ENCODE data around the gene BTBD7.

BTBD7 gene

DNA sequence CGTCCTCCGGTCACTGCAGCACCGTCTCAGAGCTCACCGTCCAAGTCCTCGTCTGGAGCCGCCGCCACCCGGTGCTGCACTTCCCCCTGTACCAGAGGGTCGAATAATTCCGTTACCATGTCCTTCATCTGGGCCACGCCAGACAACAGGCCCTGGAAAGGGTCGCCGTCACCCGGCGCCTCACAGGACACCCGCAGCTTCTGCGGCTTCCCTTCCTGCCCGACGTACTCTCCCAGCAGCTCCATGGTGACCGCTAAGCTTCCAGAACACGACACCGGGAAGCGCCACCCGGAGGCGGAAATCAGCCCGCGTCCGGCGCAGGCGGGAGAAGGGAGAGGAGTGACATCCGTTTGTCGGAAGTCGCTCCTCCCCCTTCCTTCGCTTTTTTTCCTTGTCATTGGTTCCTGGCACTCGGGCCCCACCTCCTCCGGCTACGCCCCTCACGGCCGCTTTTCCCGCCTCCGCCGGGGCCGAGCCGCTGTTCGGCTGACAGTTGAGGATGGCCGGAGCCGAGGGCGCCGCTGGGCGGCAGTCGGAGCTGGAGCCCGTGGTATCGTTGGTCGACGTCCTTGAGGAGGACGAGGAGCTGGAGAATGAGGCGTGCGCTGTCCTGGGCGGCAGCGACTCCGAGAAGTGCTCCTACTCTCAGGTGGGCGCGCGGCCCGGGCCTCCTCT lies 125.9 kb downstream of the BTBD7 start, which contains the start of the genes GON7 and UBR7:
Gene GON7, minus strand, starts transcription at position 273 of the 675 bp plus-strand sequence. Its CDS starts 28 bp downstream, at position 245.
Gene UBR7, plus strand, starts transcription at position 464 of the 675 bp plus-strand sequence. Its CDS starts 36 bp downstream, at position 500.
- H3K27ac ChIP-seq: peak within 1 kb of the TSS; percentile 66

DNA sequence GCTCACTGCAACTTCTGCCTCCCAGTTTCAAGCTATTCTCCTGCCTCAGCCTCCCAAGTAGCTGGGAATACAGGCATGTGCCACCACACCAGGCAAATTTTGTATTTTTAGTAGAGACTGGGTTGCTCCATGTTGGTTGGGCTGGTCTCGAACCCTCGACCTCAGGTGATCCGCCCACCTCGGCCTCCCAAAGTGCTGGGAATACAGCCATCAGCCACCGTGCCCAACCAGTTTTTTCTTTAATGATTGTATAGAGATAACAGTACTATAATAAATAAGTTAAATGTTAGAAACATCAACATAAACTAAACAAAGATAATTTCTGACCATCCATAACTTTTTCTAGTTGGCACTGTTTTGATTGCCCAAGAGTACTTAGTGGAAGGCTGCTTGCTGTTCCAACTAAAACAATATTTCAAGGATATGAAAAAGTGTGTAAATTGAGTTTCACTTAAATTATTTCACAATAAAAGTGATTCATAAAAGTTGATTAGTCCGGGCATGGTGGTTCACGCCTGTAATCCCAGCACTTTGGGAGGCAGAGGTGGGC lies 131.6 kb downstream of the BTBD7 start:
- no peak overlapping the region for H3K27ac ChIP-seq
- DNase-seq (ENCODE audit: low read depth, low spot score): no peak

More for the DNA sequence above, 125.9 kb downstream of the BTBD7 start, which contains the start of the genes GON7 and UBR7:
- peak; percentile 90 for DNase-seq (ENCODE audit: low read depth, low spot score)

DNA sequence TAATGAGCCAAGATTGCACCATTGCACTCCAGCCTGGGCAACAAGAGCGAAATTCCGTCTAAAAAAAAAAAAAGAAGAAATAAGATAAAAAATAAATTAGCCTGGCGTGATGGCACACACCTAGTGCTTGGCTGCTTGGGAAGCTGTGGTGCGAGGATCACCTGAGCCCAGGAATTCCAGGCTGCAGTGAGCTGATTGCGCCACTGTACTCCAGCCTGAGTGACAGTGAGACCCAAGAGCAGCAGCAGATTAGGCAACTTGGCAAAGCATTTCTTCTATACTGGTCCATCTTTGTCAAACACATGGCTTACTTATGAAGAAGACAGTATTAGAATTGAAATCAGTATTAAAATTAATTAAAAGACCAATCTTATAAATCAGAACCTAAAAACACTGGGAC lies 132.3 kb downstream of the BTBD7 start:
- DNase-seq (ENCODE audit: low read depth, low spot score): no peak
- H3K27ac ChIP-seq: no peak overlapping the region

DNA sequence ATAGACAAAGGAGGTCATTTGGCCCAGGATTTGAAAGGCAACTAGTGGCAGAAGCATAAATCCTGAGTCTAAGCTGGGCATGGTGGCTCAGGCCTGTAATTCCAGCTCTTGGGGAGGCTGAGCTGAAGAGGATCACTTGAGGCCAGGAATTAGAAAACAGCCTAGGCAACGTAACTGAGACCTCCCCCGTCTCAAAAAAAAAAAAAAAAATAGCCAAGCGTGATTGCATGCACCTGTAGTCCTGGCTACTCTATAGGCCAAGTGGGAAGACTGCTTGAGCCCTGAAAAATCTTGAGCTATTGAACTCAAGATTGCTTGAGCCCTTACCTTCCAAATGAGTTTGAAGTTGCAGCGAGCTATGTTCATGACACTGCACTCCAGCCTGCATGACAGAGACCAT lies 133.8 kb downstream of the BTBD7 start:
- DNase-seq (ENCODE audit: low read depth, low spot score): no peak
- H3K27ac ChIP-seq: no peak overlapping the region

DNA sequence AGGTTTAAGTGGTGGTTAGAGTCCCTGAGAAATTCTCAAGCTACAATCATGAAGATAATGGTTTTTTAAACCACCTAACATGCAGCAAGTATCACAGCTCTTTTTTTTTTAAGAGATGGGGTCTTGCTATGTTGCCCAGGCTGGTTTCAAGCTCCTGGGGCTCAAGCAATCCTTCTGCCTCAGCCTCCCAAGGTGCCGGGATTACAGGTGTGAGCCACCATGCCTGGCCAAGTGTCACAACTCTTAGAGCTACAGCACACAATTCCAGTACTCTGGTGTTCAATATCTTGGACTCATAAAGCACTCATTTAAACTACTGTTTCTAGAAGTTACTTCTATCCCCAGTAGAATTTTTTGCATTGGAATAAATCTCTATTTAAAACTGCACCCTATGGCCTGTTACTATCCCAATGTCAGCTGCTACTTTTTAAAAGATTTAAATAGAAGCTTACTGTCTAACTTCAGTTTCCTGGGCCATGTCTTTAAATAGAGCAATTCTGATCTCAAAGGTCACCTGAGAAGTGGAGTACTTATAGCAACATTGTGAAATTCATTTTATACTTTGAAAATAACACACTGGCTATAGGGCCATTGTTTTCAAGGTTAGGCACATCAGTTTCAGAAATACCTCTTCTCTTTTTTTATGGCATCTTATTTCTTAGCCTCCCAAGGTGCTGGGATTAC lies 137.4 kb downstream of the BTBD7 start:
- no peak overlapping the region for H3K27ac ChIP-seq
- DNase-seq (ENCODE audit: low read depth, low spot score): no peak
